NT2/D1 (cell line): Measurements from ENCODE around the gene TOM1L1.

Experiments used
- YY1 ChIP-seq: IDR thresholded peaks from 2 replicates; pipeline ENCODE4 v1.6.1; 2011; ENCODE audit not compliant: insufficient read length, insufficient read depth
- ZNF274 ChIP-seq: IDR thresholded peaks from 2 replicates; pipeline ENCODE4 v1.6.1; 2011; ENCODE audit warnings: mild to moderate bottlenecking, low read depth, low read length

DNA sequence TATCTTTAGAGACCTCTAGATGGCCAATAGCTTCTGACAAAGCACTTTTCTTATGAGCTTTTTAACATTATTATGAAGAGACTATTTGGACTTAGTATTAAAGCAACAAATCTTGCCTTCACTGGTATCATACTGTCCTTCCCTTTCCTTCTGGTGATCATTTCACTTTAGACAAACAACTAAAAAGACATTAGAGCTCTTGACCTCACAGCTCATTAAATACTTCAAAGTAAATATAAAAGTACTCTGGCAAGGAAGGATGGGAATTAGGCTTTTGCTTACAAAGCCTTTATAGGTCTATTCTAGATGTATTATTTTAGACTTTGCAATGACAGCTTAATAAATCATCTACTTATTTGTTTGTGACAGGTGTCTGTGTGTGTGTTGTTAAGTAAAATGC, 79.0 kb downstream of the TOM1L1 start:
- TF ChIP-seq YY1 (no peak), ZNF274 (no peak)
